ENCODE measurements around the gene ELL2. TPM values are rescaled to one million over a fixed set of nuclear protein-coding genes. Genes with fewer than 3 reads are reported as not detected.

Gene ELL2
- total and polyA plus RNA-seq, 2 of the 13 experiments (the other 11 are each of a cell fraction or from before 2014, with no cell fraction given): 78.9 to 97.1 TPM

- TF ChIP-seq ATF4 (CRISPR knock-in tag; IDR thresholded peaks at IDR 0.05) (peak in 1 of 2 experiments; percentile 41; a peak in 1 of 4 replicates), ZBTB25 (CRISPR knock-in tag; IDR thresholded peaks at IDR 0.05) (peak; percentile 53; the same call in 1 of the 2 replicates), ZBTB49 (CRISPR knock-in tag; IDR thresholded peaks at IDR 0.05; ENCODE audit: borderline replicate concordance) (no peak), ATF7 (IDR thresholded peaks at IDR 0.05) (no peak), ATF7 (CRISPR knock-in tag; IDR thresholded peaks at IDR 0.05) (peak; percentile 78), ZFY (CRISPR knock-in tag; IDR thresholded peaks at IDR 0.05) (peak; percentile 66), HDAC2 (CRISPR knock-in tag; IDR thresholded peaks at IDR 0.05) (peak; percentile 82), ZNF331 (CRISPR knock-in tag; IDR thresholded peaks at IDR 0.05) (peak; percentile 81), FOXA3 (CRISPR knock-in tag; IDR thresholded peaks at IDR 0.05) (peak; percentile 79), NFYB (CRISPR knock-in tag; IDR thresholded peaks at IDR 0.05) (peak; percentile 35; the same call in 1 of the 2 replicates), ATF2 (CRISPR knock-in tag; IDR thresholded peaks at IDR 0.05) (peak; percentile 58; the same call in 1 of the 2 replicates), SAFB2 (CRISPR knock-in tag; IDR thresholded peaks at IDR 0.05; ENCODE audit: borderline replicate concordance, low read depth) (no peak), MTF2 (CRISPR knock-in tag; IDR thresholded peaks at IDR 0.05; ENCODE audit: borderline replicate concordance) (0 out of 2 replicates have a peak, but pooled peaks have one; percentile 63), HOXA5 (CRISPR knock-in tag; IDR thresholded peaks at IDR 0.05) (no peak; the same call in 1 of the 2 replicates), ZNF513 (CRISPR knock-in tag; conservative IDR thresholded peaks at IDR 0.05) (no peak), TOPORS (CRISPR knock-in tag; IDR thresholded peaks at IDR 0.05) (peak; percentile 76; the same call in 1 of the 2 replicates), ZBTB46 (CRISPR knock-in tag; IDR thresholded peaks at IDR 0.05; ENCODE audit: borderline replicate concordance) (no peak), ZNF558 (CRISPR knock-in tag; IDR thresholded peaks at IDR 0.05; ENCODE audit: borderline replicate concordance) (0 out of 2 replicates have a peak, but pooled peaks have one; percentile 53), FLYWCH1 (CRISPR knock-in tag; IDR thresholded peaks at IDR 0.05) (no peak), ZNF720 (CRISPR knock-in tag; IDR thresholded peaks at IDR 0.05) (no peak)
Measured at GRCh38 chr5:95857185-95857945, 104.3 kb downstream of the ELL2 start (continued).

Data from HepG2 (cell line).